K562 (cell line): ENCODE results near the gene CTBS. TPM values are rescaled to one million over a fixed set of nuclear protein-coding genes. Genes with fewer than 3 reads are reported as not detected.
A peak's percentile ranks its signal among the peaks of the same experiment; 100 is the strongest.

Experiments used
- ADNP ChIP-seq: fragments of 200-800 bp; sonication (Bioruptor generic); IDR thresholded peaks from 2 replicates; pipeline ENCODE4 v1.6.1; 2016; ENCODE audit warnings: missing genetic modification characterization, missing compliant biosample characterization
- CBX8 ChIP-seq: fragments of 200-600 bp; sonication (generic); IDR thresholded peaks from 2 replicates; pipeline ENCODE4 v1.6.1; 2012; ENCODE audit warnings: borderline replicate concordance, mixed run types, low read depth, mild to moderate bottlenecking, moderate library complexity, mixed read lengths, low read length, control low read depth, inconsistent platforms; ENCODE audit not compliant: poor library complexity, severe bottlenecking; ENCODE audit errors: extremely low read depth
- CEBPG ChIP-seq, 3 experiments: fragments of 200-800 bp in 1 of 3; sonication (Bioruptor generic) in 1 of 3; sonication (generic) in 1 of 3; formaldehyde crosslinking in 1 of 3; IDR thresholded peaks in 2 of 3; conservative IDR thresholded peaks in 1 of 3; 2 replicates each; pipeline versions ENCODE4 v1.6.1 to v1.8.0; 2016 to 2022; ENCODE audit warnings: missing compliant biosample characterization in 2 of 3, missing genetic modification characterization in 2 of 3, mild to moderate bottlenecking in 1 of 3, missing genetic modification reagents in 1 of 3
- DIDO1 ChIP-seq: fragments of 450-650 bp; IDR thresholded peaks from 2 replicates; pipeline ENCODE4 v1.6.1; 2016; ENCODE audit warnings: low read depth, missing biosample characterization, missing genetic modification characterization
- ELK3 ChIP-seq: fragments of 450-650 bp; formaldehyde crosslinking; IDR thresholded peaks from 2 replicates; pipeline ENCODE4 v1.4.0; 2020; ENCODE audit warnings: mild to moderate bottlenecking
- HDGF ChIP-seq: fragments of 450-650 bp; IDR thresholded peaks from 2 replicates; pipeline ENCODE4 v1.6.1; 2016
- MYC ChIP-seq, 2 experiments: fragments of 250-450 bp in 1 of 2; sonication (Bioruptor Pico) in 1 of 2; IDR thresholded peaks; 2 replicates each; pipeline versions ENCODE4 v1.5.1 to v1.6.1; 2012 to 2021; ENCODE audit warnings: low read depth in 2 of 2, borderline replicate concordance in 1 of 2, improper control_type of control experiment in 1 of 2, low read length in 1 of 2, mild to moderate bottlenecking in 1 of 2, moderate library complexity in 1 of 2
- NR2C1 ChIP-seq, 2 experiments: fragments of 450-650 bp; IDR thresholded peaks; 2 replicates each; pipeline ENCODE4 v1.6.1; 2017; ENCODE audit warnings: mild to moderate bottlenecking in 2 of 2, antibody characterized with exemption in 1 of 2, inconsistent platforms in 1 of 2, missing compliant biosample characterization in 1 of 2, missing genetic modification characterization in 1 of 2
- POLR3A ChIP-seq: IDR thresholded peaks from 2 replicates; pipeline ENCODE4 v1.6.1; 2011; ENCODE audit warnings: borderline replicate concordance, mild to moderate bottlenecking, moderate library complexity; ENCODE audit not compliant: insufficient read length, insufficient read depth; ENCODE audit errors: extremely low read depth
- RCOR1 ChIP-seq, 2 experiments: IDR thresholded peaks; 2 replicates each; pipeline ENCODE4 v1.6.1; 2012; ENCODE audit warnings: low read depth in 2 of 2, low read length in 2 of 2, borderline replicate concordance in 1 of 2, improper control_type of control experiment in 1 of 2
- SAFB ChIP-seq: fragments of 200-400 bp; formaldehyde crosslinking; IDR thresholded peaks from 2 replicates; pipeline ENCODE4 v1.6.1; 2017; ENCODE audit warnings: low read depth, low read length, borderline replicate concordance
- TAL1 ChIP-seq: fragments of 450-650 bp; IDR thresholded peaks from 2 replicates; pipeline ENCODE4 v1.6.1; 2016; ENCODE audit warnings: mild to moderate bottlenecking
- TRIM24 ChIP-seq, 2 experiments: fragments of 450-650 bp; IDR thresholded peaks; 2 replicates each; pipeline ENCODE4 v1.6.1; 2016
- TSC22D4 ChIP-seq: fragments of 450-650 bp; IDR thresholded peaks from 2 replicates; pipeline ENCODE4 v1.6.1; 2016; ENCODE audit warnings: missing genetic modification characterization, missing biosample characterization, control low read depth
- ZBTB1 ChIP-seq: sonication (generic); formaldehyde crosslinking; IDR thresholded peaks from 2 replicates; pipeline ENCODE4 v1.8.1; 2023; ENCODE audit warnings: missing genetic modification reagents, low read depth, mild to moderate bottlenecking, borderline replicate concordance
- ZC3H4 ChIP-seq: sonication (generic); formaldehyde crosslinking; IDR thresholded peaks from 2 replicates; pipeline ENCODE4 v1.9.0; 2021; ENCODE audit warnings: missing genetic modification reagents, borderline replicate concordance
- ZNF253 ChIP-seq: fragments of 250-450 bp; sonication (Bioruptor Pico); conservative IDR thresholded peaks from 2 replicates; pipeline ENCODE4 v1.6.1; 2021; ENCODE audit warnings: mild to moderate bottlenecking
- ZNF583 ChIP-seq: fragments of 250-450 bp; sonication (Bioruptor Pico); IDR thresholded peaks from 2 replicates; pipeline ENCODE4 v1.4.0; 2020
- polyA plus RNA-seq, 8 experiments: library from polyadenylated mRNA; depleted of rRNA in 4 of 8; stranded (reverse) in 5 of 8; unstranded in 3 of 8; fragments of >200 nt; fragmentation: Nextera tagmentation in 2 of 8; fragmentation: Illumina TruSeq in 1 of 8; extraction: Ambion mirVana in 2 of 8; extraction: Trizol in 1 of 8; gene quantifications; 2 replicates each; pipeline versions ENCODE4 v1.2.1 to v1.2.3, GENCODE V29; 2011 to 2014; ENCODE audit warnings: inconsistent platforms in 1 of 8, missing spikeins in 1 of 8
- total RNA-seq, 7 experiments: library from RNA; depleted of rRNA in 6 of 7; stranded (reverse); fragments of >200 nt in 6 of 7; fragmentation: Illumina TruSeq in 2 of 7; extraction: Trizol in 2 of 7; gene quantifications; 2 replicates each; pipeline versions ENCODE4 v1.2.1 to v1.2.3, GENCODE V29; 2011 to 2021; ENCODE audit warnings: low replicate concordance in 1 of 7
- TF ChIP-seq, protein P1 (sequence below), 2 experiments: fragments of 450-650 bp in 1 of 2; sonication (generic) in 1 of 2; formaldehyde crosslinking in 1 of 2; IDR thresholded peaks in 1 of 2; conservative IDR thresholded peaks in 1 of 2; 2 replicates each; pipeline versions ENCODE4 v1.6.1 to v1.8.1; 2016 to 2023; ENCODE audit warnings: mild to moderate bottlenecking in 2 of 2, moderate library complexity in 2 of 2, inconsistent platforms in 1 of 2, missing genetic modification reagents in 1 of 2
- TF ChIP-seq, protein P2 (sequence below): sonication (generic); formaldehyde crosslinking; IDR thresholded peaks from 2 replicates; pipeline ENCODE4 v1.8.1; 2023; ENCODE audit warnings: missing genetic modification reagents, mild to moderate bottlenecking, borderline replicate concordance

Gene CTBS
- total and polyA plus RNA-seq, 9 of the 15 experiments (the other 6 are each of a cell fraction or from before 2014, with no cell fraction given) = 3.0 to 19.8 (median 9.9) TPM

DNA sequence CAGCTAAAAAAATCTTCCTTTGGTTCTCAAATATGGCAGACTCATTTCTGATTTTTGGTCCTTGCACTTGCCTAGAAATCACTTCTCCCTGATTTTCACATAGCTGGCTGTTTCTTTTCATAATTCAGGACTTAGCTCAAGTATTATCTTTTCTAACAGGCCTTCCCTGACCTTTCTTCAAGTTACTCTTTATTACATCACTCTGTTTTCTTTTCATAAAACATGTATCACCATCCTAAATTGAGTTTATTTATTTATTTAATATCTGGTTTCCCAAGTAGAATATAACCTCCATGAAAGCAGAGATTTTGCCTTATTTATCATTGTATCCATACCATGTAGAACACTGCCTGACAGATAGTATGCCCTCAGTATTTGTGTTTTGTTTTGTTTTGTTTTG lies 49.6 kb downstream of the CTBS start (continued):
- TF ChIP-seq MYC (IDR thresholded peaks at IDR 0.05; ENCODE audit: low read depth, low read length) = no peak
- no peak for TF ChIP-seq MYC (CRISPR knock-in tag; IDR thresholded peaks at IDR 0.05; ENCODE audit: borderline replicate concordance, low read depth)
- TF ChIP-seq, protein P1, sequence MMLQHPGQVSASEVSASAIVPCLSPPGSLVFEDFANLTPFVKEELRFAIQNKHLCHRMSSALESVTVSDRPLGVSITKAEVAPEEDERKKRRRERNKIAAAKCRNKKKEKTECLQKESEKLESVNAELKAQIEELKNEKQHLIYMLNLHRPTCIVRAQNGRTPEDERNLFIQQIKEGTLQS (IDR thresholded peaks at IDR 0.05) = peak; percentile 64; the same call in 1 of the 2 replicates
- TF ChIP-seq, protein P1 (CRISPR knock-in tag; conservative IDR thresholded peaks at IDR 0.05) = no peak
- TF ChIP-seq ZC3H4 = no peak
- TF ChIP-seq CBX8 = no peak
- no peak for TF ChIP-seq TSC22D4 (tag)
- TF ChIP-seq, protein P2, sequence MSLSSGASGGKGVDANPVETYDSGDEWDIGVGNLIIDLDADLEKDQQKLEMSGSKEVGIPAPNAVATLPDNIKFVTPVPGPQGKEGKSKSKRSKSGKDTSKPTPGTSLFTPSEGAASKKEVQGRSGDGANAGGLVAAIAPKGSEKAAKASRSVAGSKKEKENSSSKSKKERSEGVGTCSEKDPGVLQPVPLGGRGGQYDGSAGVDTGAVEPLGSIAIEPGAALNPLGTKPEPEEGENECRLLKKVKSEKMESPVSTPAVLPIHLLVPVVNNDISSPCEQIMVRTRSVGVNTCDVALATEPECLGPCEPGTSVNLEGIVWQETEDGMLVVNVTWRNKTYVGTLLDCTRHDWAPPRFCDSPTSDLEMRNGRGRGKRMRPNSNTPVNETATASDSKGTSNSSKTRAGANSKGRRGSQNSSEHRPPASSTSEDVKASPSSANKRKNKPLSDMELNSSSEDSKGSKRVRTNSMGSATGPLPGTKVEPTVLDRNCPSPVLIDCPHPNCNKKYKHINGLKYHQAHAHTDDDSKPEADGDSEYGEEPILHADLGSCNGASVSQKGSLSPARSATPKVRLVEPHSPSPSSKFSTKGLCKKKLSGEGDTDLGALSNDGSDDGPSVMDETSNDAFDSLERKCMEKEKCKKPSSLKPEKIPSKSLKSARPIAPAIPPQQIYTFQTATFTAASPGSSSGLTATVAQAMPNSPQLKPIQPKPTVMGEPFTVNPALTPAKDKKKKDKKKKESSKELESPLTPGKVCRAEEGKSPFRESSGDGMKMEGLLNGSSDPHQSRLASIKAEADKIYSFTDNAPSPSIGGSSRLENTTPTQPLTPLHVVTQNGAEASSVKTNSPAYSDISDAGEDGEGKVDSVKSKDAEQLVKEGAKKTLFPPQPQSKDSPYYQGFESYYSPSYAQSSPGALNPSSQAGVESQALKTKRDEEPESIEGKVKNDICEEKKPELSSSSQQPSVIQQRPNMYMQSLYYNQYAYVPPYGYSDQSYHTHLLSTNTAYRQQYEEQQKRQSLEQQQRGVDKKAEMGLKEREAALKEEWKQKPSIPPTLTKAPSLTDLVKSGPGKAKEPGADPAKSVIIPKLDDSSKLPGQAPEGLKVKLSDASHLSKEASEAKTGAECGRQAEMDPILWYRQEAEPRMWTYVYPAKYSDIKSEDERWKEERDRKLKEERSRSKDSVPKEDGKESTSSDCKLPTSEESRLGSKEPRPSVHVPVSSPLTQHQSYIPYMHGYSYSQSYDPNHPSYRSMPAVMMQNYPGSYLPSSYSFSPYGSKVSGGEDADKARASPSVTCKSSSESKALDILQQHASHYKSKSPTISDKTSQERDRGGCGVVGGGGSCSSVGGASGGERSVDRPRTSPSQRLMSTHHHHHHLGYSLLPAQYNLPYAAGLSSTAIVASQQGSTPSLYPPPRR (CRISPR knock-in tag) = no peak
- TF ChIP-seq SAFB = no peak
- TF ChIP-seq RCOR1 (IDR thresholded peaks at IDR 0.05; ENCODE audit: borderline replicate concordance in 1 of 2, low read depth in 2 of 2, low read length in 2 of 2) = peak in 1 of 2 experiments; percentile 41; a peak in 1 of 4 replicates
- no peak for TF ChIP-seq NR2C1 (IDR thresholded peaks at IDR 0.05)
- peak; percentile 21; the same call in 1 of the 2 replicates for TF ChIP-seq NR2C1 (tag; IDR thresholded peaks at IDR 0.05)
- no peak for TF ChIP-seq ZNF583
- TF ChIP-seq ELK3 (CRISPR knock-in tag) = no peak
- TF ChIP-seq DIDO1 (tag) = no peak
- TF ChIP-seq TAL1 = 0 out of 2 replicates have a peak, but pooled peaks have one; percentile 11
- no peak for TF ChIP-seq ZNF253 (CRISPR knock-in tag)
- no peak for TF ChIP-seq ZBTB1 (CRISPR knock-in tag)
- no peak for TF ChIP-seq POLR3A
- TF ChIP-seq TRIM24 (IDR thresholded peaks at IDR 0.05) = peak; percentile 21 to 72; a peak in 2 of 4 replicates
- no peak for TF ChIP-seq CEBPG (CRISPR knock-in tag; IDR thresholded peaks at IDR 0.05)
- peak in 1 of 2 experiments; percentile 83; a peak in 2 of 4 replicates for TF ChIP-seq CEBPG (tag; conservative IDR thresholded peaks at IDR 0.05 in 1 of 2, IDR thresholded peaks at IDR 0.05 in 1 of 2)
- TF ChIP-seq ADNP = no peak
- no peak for TF ChIP-seq HDGF
